ENCODE data around the gene LGALS9.

LGALS9 gene

DNA sequence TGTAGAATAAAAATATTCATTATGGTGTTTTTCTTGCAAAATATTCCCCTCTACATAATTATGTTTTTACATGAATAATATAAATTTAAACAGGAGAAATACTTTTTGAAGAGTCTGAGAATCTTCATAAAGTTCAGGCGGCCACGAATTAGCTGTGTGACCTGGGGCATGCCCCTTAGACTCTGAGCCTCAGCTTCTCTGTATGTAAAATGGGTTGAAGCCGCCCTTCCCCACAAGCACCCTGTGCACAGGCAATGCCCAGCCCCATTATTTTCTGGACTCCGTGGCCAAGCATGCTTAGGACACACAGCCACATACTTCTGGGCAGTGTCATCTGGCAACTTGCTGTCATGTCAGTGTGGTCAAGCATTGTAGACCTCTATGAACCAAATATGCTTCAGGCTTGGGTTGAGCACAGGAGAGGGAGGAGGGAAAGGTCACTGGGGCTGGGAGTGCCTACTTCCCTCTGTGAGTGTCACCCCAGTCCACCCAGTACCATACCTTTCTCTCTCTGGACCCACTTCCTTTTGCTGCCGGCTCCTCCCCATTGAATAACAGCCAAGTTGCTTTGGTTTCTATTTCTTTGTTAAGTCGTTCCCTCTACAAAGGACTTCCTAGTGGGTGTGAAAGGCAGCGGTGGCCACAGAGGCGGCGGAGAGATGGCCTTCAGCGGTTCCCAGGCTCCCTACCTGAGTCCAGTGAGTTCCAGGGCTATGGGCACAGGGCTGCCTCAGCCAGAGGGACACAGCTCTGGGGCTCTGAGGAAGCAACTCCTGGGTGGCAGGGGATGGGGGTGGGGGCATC lies at the start of gene LGALS9:
Gene LGALS9 (plus strand): TSS at position 582 of the 804 bp plus-strand sequence. CDS start 78 bp downstream, at position 660.
- peak; percentile 54 to 76 for DNase-seq

DNA sequence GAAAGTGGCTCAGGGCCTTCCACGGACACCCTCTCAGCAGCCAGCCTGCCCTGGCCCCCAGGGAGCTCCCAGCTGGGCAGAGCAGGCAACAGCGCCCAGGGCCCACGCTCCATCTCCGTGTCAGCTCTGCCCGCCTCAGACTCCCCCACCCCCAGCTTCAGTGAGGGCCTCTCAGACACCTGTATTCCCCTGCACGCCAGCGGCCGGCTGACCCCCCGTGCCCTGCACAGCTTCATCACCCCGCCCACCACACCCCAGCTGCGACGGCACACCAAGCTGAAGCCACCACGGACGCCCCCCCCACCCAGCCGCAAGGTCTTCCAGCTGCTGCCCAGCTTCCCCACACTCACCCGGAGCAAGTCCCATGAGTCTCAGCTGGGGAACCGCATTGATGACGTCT lies 48.3 kb upstream of the LGALS9 start:
- no peak for DNase-seq

DNA sequence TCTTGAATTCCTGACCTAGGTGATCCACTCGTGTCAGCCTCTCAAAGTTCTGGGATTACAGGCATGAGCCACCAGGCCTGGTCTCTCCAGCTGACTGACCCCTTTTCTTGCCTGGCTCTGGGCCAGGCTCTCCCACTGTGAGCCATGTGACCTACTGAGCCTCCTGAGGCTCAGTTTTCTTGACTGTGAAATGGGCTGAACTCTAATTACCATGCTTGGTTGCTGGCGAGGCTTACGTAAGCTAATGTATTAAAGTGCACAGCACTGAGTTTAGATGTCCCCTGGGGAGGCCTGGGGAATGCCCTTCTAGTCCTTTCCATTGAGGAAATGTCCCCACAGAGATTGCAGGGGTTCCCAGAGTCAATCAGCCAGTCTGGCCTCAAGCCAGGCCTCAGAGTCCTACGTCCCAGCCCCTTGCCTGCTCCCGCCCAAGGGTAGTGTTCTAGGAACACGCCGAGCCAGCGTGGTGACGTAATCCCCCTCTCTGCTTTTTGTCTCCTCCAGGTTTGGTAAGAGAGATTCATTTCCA lies 45.8 kb upstream of the LGALS9 start:
- DNase-seq: no peak

DNA sequence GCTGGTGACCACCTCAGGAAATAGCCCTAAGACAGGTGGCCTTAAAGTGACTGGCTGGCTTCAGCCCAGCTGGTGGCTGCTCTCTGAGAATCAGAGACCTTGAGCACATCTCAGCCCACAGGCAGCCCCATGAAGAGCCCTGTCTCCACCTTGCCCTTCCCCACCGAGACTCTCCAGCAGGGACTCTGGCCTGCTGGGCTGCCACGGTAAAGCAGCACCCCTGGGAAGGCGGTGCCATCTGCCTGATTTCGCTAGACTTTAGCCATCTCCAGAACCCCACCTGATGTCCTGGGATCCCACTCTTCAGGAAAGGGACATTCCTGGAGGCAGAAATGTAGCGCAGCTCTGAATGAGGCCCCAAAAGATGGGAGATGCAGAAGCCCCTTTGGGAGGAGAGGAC lies 45.2 kb upstream of the LGALS9 start:
- DNase-seq: no peak

DNA sequence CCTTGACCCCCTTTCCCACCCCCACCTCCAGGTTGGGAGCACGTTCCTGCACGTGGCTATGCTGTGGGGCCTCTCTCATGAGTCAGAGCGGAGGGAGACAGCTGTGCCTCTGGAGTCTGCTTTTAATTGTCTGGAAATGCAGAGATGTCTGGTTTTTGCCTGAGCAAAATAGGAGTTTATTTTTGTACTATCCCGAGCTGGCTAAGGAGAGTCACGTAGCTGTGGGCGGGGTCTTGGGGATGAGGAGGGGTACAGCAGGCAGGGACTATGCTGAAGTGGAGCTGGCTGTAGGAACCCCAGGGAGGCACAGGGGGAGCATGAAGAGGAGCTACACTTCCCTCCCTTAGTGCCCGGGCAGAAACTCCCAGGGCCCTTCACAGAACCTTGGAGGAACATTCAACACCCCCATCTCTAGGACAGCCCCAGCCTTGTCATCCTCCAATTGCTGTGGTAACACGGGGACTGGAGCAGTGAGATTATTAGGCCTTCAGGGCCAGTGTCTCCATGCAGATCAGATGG lies 44.7 kb upstream of the LGALS9 start:
- no peak for DNase-seq

DNA sequence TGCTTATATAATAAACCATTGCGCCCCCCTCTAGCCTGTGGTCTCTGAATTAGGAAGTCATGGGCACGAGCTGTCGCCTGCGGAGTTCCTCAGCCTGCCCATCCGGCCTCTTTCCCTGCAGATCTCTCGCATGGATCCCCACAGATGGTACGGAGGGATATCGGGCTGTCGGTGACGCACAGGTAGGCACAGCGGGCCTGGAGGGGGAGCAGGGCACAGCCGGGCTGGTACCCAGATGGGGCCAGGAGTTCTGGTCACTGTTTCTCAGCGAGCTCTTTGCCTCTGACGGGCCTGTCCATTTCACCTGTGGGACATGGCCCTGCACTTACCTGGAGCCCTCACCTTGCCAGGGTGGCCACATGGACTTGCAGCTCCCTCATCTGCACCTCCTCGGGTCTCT lies 42.6 kb upstream of the LGALS9 start:
- DNase-seq: no peak

DNA sequence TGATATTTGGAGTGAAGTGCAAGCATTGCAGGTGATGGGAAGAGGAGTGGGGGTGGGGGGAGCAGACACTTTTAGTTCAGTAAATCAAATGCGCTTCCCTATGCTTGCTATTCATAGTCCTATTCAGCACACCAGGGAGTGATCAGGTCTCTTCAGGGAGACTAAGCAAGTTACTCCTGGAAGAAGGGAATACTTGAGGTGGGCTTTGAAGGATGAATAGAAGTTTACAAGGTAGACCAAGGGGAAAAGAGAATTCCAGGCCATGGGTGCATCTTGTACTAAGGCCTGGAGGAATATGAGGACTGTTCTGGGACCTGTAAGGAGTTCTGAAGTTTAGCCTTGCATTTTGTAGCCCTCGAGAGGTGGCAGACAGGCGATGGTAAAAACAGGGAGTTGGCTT lies 40.1 kb upstream of the LGALS9 start:
- no peak for DNase-seq

DNA sequence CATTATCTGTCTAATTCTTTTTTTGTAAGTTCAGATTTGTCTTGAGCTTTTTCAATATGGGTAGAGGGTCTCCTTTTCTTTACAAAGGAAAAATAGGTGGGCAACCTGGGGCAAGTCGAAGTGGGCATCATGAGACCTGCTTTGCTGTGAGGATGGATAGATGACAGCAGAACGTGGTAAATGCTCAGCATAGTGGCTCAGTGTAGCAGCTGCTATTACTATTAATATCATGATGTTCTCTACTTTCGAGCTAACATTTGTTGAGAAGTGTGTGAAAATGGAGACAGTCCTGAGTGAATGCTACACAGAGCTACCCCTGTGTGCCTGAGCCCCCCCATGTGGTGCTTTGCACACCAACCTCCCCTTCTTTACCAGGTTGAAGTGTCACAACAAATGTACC lies 39.0 kb upstream of the LGALS9 start:
- DNase-seq: no peak

DNA sequence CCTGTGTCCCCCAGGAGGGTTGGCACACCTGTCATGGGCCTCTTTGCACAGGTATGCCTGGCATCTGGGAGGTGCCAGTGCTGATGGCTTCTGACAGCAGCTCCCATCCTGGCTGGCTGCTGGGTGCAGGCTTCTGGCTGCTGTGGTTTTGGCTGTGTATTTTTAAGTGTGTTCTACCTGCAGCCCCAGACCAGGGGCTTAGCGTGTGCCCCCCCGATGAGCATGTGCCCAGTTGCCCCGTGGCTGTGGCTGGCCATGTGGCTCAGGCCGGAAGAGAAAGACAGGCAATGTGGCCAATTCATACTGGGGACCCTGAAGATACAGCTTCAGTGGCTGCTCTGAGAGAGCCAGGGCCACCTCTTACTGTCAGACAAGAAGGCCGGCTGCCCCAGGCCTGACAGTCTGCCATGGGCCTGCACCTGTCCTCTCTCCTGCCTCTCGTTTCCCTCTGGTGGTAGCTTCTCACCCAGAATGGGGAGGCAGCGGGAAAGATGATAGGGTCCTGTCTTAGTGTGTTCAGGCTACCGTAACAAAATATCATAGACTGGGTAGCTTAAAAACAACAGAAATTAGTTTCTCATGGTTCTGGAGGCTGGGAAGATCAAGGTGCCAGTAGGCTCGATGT lies 37.6 kb upstream of the LGALS9 start:
- no peak for DNase-seq

DNA sequence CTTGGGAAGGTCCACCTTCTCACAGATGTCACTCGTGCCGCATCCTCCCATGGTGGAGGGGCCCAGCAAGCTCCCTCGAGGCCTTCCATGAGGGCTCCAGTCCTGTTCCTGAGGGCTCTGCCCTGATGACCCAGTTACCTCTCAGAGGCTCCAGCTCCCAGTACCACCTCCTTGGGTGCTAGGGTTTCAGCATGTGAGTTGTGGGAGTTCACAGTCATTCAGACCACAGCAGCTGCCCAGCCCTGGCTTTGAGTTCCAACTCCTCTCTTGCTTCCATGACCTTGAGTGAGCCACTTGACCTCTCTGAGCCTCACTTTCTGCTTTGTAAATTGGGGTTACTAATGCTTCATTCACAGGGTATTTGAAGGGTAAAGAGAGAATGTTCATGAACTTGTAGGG lies 37.1 kb upstream of the LGALS9 start:
- DNase-seq: no peak

DNA sequence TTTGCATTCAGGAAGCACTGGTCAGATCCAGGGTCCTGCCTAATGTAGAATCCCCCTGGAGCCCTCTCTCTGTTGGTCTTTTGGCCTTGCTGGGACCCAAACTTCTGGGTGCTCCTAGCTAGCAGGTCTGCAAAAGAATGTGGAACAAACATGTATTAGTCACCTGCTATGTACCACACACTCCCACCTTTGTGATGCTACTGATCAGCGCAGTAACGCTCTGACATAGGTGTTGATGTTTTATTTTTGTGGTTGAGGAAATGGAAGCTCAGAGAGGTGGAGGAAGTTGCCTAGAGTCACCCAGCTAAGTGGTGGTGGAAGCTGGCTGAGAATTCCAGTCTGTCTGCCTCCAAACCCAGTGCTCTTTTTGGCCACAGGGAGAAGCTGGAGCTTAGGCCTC lies 35.8 kb upstream of the LGALS9 start:
- DNase-seq: no peak

DNA sequence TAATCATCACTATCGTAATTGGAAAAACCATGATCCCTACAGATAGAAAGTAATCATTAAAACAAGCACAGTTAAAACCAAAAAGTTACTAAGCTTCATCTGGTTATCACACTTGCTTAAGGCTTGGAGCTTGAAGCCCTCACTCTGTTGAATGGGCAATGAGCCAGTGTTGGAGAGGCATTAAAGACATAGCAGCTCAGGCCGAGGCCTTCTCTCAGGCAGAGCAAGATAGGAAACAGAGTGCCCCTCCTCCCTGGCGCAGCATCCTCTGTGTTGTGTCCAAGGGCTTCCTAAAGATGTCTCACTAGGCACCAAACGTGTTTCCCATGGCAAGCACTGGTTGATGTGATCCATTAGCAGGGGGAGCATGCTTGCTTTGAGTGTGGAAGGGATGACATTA lies 34.9 kb upstream of the LGALS9 start:
- no peak for DNase-seq

DNA sequence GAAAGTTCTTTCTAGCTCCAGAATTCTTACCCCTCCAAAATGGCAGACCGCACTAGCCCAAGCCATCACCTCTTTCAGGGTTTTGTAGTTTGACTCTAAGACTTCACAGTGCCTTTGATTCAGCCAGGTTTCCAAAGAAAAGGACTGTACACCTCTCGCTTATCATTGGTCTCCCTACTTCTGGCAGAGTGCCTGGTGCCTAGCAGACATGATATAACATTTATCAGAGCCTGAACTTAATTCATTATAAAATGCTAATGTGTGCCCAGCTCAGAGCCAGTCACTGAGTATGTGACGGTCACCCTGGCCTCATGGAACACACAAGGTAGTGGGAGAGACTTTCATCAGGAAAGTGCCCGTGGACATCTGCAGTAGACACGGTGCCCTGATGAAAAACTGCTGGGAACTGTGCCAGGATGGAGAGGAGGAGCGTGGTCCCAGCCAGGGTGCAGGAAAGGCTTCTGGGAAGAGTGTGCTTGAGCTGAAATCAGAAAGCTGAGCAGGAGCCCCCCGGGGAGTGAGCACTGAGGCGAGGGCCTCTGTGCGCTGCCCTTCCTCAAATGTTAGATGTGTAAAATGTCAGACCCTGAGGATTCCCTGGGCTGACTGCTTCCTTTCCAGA lies 34.3 kb upstream of the LGALS9 start:
- DNase-seq: no peak

DNA sequence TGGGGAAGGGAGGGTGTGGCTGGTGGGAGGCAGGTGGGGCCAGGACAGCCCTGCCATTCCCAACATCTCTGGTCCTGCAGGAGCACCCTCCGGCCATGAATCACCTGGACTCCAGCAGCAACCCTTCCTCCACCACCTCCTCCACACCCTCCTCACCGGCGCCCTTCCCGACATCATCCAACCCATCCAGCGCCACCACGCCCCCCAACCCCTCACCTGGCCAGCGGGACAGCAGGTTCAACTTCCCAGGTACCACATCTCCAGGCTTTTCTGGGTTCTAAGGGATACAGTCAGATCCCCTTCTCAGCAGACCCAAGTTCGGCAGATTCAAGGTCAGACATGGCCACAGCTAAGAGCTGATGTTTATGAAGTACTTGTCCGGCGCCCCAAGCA lies 33.8 kb upstream of the LGALS9 start:
- DNase-seq: no peak

DNA sequence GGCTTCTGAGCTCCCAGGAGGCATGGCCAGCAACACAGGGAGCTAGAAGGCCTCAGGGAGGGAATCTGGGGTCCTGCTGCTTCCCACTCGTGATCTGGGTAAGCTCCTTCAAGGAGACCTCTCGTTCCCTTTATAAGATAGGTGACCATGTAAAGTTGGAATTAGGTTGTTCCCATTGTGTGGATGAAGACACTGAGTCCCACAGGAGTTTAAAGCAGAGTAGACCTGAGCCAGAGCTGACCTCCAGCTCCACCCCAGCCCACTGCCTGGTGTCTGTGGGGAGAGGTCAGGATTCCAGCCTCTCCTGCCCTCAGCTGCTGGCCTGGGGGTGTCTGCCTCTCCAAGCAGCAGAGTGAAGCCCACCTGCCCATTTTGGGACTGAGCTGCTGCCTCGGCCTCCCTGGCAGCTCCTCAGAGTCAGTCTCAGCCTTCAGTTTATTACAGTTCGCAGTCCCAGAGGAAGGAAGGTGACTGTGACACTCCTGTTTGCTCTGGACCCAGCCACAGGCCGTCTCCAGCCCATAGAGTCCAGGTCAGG lies 33.1 kb upstream of the LGALS9 start:
- no peak for DNase-seq

DNA sequence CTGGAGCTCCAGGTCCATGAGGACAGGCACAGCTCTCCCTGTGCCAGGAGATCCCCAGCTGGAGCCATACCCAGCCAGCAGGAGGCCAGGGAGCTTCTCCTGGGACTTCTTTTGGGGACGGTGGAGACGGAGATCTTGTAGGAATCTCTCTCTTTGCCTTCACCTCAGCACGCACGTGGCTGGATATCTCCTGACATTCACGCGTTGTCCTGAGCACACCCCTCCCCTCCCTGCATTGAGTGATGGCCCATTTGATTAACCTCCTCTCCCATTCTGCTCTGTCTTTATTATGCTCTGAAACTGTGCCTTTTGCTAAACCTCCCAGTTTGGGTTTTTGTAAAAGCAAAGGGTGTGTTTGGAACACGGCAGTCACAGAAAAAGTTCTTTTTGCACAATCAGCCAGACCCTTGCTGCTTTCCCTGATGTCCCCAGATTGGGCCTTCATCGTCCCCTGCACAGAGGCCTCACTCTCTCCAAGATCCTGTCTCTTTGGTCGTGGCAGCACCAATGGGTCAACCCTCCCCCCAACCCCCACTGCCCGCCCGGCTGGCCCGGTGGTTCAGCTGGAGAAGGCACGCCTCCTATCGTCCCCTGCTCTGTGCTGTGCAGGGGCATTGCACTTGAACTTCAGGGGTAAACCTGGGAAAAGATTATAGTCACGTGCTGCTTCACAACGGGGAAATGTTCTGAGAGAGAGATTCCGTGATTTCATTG lies 32.5 kb upstream of the LGALS9 start:
- no peak for DNase-seq

DNA sequence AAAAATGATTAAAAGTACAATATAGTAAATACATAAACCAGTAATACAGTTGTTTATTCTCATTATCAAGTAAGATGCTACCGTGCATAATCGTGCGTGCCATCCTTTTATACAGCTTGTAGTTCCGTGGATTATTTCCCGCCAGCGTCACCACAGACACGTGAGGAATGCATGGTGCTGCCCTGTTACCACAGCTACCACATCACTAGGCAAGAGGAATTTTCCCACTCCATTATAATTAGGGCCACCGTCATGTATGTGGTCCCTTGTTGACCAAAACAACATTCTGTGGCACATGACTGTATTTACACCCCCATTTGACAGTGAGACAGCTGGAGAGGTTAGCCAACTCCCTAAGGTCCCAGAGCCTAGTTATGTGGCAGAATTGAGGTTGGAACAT lies 30.5 kb upstream of the LGALS9 start:
- DNase-seq: no peak

DNA sequence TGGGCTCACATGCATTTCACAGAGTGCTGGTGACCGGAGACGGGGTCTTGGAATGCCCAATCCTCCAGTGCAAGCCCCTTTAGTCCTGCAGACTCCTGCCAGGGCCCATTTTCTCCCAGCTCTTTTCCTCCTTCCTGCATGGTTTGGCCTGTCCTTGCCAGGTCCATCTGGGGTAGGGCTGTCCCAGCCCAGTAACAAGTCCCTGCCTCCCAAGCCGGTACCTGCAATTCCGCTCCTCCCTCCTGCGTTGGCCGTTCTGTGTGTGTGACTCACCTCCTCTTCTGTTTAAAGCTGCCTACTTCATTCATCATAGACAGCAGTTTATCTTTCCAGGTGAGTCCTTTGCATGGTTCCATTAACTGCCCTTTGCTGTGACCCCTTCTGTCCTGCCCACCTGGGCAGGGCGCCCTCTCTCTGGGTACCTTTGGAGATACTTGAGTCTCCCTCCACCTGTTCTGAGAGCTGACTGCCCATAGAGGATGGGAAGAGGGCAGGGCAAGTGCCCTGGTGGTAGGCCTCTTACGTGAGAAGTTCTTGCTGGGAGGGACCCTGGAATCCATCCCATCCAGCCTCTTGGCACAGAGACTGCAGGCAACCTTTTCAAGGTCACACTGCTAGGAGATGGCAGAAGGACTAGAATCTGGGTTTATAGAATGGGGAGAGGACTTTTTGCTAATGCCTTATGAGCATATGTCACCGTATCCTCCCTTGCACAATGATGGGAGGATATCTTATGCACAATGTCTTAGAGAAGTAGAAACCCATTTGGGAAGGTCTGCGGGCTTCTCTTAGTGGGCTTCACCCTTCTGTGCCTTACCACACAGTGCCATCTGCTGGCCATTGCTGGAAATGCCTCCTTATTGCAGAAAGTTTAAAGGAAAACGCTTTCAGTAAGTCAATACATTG lies 29.7 kb upstream of the LGALS9 start:
- peak; percentile 27 to 72 for DNase-seq

DNA sequence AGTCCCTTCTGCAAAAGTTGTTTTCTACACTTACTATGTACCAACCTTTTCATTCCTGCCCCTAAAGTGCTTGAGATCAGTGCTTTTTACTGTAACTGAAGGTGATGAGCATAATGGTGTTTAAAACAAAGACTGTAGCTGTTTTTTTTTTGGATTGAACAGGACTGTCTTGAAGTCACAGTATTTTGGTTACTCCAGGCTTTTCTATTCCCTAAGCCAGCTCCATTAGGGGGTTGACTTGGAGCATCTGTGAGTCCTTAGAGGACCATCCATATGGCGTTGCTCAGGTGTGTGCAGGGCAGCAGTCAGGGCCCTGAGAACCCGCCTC lies 29.0 kb upstream of the LGALS9 start:
- DNase-seq: no peak

DNA sequence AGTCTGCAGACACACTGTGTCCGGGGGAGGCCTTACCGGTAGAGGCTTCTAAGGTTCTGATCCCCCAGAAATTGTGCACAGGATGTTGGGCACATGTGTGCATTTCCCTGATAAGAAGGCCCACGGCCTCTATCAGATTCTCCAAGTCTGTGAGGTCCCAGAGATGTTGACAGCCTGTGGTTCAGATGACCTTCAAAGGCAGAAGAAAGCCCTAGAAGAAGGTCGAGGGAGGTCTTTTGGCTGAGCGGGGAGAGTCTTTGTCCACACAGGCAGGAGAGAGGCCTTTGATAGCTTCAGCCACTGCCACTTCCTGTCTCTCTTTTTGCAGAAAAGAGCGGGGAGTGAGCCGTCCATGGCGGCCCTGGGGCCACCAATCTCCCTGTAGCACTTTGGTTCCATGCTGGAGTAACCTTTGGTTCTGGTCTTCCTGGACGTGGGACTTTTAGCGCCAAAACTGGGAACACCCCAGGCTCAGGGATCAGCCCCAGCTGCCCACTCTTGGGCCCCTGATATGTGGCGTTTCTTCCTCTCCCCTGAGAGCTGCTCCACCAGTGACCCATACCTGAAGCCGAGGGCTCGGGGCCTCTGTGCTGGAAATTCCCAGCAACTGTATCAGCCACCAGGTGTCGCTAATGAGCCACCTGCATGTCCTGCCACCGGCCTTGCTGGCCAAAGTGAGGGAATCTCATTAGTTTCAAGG lies 28.1 kb upstream of the LGALS9 start:
- DNase-seq: peak; percentile 28 to 44

DNA sequence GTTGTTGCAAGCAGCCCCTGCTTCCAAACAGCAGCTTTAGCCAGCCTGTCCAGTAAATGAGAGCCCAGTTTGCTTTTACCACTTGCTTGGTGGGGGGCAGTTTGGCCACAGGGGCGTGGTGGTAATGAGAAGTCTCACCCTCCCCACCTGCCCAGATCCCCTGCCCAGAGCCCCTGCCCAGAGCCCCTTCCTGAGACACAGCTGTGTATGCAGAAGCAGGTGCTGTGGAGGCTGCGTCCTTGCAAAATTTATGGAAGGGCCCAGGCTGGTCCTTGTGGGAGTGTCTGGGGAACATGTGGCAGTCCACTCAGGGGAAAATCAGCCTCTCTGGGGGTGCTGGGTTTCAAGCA lies 27.6 kb upstream of the LGALS9 start:
- DNase-seq: no peak

Data from bone marrow (tissue), 2 donors.